Fibroblast of skin of right biceps (primary cell): ENCODE data around the gene PFKFB1.
"Not testable (repeated sequence)": the region's sequence is repeated elsewhere in the genome, so short reads cannot be mapped to it uniquely, and the experiment has no call there.

Experiments used
- DNase-seq: peaks from one replicate; pipeline ENCODE4 v3.0.0-alpha.2; 2013

The PFKFB1 gene

DNA sequence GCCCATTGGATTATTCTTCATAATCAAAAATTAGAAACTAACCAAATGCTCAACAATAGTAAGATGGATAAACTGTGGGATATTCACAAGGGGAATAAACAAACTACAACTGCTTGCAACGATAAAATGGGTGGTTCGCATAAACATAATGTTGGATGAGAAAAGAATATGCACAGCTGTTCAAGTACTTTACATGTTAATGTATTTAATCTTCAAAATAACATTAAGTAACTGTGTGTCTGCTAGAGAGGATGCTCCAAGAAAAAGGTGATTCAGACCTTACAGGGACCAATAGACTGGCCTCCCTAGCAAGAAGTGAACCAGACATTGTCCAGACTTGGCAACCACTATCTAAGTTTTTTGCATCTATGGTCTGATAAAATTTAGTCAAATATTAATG, 2.3 kb downstream of the PFKFB1 start:
- DNase-seq, result no peak

GRCh38 chrX:54983306-54983705, 10.7 kb downstream of the PFKFB1 start:
- DNase-seq, result not testable (repeated sequence)

DNA sequence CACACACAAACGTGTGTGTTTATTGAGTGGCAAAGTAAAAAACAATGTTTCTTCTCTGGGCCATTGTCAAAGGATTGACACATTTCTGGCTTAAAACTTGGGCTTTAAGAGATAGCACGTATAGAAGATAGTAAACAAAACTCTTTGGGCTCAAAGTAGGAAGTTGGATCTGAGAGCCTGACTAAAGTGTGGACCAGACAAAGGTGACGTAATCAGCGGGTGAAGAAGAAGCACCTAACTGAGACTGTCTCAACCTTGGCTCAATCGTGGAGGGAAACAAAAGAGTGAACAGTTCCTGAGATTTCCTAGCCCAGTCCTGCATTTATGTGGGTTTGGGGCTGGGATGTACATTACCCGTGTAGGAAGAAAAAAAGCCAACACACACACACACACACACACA, 13.7 kb downstream of the PFKFB1 start:
- no peak for DNase-seq

GRCh38 chrX:54979432-54979831, 14.6 kb downstream of the PFKFB1 start:
- DNase-seq, result no peak

DNA sequence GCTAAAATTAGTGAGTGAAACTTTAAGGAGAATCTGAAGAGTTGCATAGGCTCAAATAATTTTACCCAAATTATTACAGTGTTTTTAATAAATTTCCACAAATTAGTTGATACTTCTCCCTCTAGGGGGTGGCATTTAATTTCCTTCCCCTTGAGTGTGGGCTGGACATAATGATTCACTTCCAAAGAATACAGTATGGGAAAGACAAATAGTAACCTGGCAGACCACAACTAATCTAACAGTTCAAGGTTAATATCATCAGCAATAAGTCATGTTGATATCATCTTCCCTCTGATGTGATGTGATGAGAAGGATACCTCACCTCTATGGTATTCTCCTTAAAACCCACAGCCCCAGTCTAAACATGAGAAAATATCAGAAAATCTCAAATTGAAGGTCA, 15.5 kb downstream of the PFKFB1 start:
- peak; percentile 8 for DNase-seq

- no peak for DNase-seq
Measured at GRCh38 chrX:54977387-54977786, 16.6 kb downstream of the PFKFB1 start.

GRCh38 chrX:54964766-54965497, 29.1 kb downstream of the PFKFB1 start:
- no peak for DNase-seq

DNA sequence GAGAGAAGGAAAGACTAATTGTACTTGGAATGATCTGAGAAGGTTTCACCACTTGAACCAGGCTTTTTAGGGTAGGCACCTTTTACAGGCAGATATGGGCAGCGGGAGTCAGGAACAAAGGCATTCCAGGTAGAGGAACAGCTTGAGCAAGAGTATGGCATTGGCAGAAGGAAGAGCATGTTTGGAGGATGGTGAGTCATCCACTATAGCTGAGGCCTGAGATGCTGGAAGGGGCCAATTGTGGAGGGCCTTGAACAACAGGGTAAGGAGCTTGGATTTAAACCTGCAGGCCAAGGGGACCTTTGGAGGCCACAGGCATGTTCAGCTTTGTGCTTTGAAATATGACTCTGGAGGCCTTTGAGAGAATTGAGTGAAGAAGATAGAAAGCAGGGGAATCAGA, 32.2 kb downstream of the PFKFB1 start:
- DNase-seq, result no peak

DNA sequence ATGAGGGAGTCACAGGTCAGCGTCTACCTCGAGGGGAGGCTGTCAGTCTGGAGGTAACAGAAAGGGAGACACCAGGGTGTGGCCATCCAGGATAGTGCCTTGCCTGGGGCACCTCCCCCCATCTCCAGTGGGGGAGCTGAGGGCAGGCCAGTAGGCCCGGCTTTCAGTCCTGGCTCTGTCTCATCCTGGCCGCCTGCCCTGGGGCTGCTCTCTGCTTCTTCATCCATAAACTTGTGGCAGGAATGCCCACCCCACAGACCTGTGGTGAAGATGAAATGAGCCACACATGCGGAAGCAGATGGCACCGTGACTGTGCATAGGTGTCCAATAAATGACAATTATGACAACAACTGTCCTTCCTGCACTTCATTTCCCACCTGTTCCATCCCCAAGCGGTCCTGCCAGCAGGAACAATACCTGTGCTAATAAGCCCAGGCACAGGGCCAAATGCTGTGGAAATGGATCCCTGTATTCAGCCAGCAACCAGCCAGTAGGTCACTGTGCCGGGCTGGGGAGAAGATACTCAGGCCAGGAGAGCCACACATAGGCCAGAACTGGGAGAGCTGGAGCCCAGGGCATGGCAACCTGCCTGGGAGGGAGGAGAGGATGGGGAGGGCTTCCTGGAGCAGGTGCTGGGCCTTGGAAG, 43.1 kb downstream of the PFKFB1 start:
- DNase-seq, result no peak

DNA sequence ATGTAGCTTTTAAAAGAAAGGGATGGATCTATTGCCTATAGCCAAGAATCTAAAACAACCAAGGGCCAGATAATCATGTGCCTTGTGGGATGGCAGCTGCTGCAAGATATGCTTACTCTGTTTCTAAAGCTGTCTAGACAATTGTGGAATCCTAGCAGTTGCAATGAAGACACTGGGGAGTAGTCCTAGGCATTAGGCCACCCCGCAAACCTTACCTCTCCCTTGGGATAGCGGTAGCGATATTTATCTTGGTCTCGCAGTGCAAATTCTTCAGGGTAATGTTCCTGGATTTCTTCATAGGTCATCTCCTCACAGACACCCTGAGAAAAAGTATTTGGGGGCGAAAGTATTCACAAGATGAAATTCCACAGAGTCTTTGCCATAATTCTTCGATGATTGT, 48.8 kb downstream of the PFKFB1 start:
- DNase-seq, result no peak

DNA sequence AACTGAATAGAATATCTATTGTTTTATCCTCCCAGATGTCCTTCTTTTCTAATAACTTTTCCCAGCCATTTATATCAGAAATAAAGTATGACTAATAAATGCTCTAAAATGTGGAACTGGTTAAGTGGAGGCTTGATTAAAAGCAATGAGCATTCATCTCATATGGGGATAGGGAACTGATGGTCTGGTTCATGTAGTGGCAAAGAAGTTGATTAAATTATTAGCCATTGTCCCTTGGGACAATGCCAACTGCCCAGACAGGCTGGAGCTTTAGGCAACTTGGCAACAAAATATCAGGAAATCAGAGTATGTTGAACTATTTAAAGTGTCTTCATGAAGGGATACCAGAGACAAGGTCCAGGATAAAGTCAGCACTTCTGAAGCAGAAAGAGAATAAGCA, 49.2 kb downstream of the PFKFB1 start:
- no peak for DNase-seq

DNA sequence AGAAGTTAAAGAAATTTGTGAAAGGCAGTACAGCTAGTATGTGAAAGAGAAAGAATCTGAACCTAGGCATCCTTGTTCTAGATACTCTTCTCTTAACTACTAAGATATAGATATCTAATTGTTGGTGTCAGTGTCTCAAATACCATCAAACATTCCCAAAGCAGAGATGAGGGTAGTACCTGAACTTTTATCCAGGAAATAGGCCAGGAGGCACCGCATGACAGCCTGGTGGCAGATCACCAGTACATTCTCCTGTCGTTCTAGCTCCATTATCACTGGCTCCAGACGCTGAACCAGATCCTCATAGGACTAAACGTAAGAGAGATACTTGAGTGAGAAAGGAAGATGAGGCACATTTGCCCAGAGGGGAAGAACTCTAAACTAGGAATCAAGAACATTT, 56.6 kb downstream of the PFKFB1 start:
- DNase-seq, result no peak

- no peak for DNase-seq
Measured at GRCh38 chrX:54935306-54935705, 58.7 kb downstream of the PFKFB1 start.

DNA sequence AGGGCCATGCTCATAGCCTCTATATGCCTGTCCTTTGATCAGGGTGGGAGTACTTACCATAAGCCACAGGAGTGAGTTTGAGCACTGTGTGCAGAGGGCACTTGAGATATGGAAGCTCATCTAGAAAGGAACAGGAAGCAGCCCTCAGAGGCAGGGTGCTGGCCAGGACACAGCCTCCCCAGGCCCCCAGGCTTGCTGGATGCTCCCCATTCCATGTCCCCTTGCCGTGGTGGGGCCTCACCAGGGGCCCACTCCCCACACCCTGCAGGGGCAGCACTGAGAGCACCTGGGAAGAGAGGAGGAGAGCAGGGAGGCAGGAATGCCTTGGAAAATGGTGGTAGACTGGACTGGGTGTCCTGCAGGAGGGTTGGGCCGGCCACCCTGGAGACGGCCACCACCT, 59.1 kb downstream of the PFKFB1 start:
- DNase-seq, result no peak

GRCh38 chrX:54934058-54934457, 59.9 kb downstream of the PFKFB1 start:
- DNase-seq, result no peak

GRCh38 chrX:54933150-54933826, 60.7 kb downstream of the PFKFB1 start:
- no peak for DNase-seq

GRCh38 chrX:54931107-54931506, 62.9 kb downstream of the PFKFB1 start:
- DNase-seq, result no peak

DNA sequence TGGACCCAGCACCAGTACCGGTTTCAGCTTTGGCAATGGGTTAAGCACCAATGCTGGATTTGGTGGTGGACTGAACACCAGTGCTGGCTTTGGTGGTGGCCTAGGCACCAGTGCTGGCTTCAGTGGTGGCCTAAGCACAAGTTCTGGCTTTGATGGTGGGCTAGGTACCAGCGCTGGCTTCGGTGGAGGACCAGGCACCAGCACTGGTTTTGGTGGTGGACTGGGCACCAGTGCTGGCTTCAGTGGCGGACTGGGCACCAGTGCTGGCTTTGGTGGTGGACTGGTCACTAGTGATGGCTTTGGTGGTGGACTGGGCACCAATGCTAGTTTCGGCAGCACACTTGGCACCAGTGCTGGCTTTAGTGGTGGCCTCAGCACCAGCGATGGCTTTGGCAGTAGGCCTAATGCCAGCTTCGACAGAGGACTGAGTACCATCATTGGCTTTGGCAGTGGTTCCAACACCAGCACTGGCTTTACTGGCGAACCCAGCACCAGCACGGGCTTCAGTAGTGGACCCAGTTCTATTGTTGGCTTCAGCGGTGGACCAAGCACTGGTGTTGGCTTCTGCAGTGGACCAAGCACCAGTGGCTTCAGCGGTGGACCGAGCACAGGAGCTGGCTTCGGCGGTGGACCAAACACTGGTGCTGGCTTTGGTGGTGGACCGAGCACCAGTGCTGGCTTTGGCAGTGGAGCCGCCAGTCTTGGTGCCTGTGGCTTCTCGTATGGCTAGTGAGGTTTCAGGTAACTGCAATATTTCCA, 63.5 kb downstream of the PFKFB1 start:
- DNase-seq, result no peak

- DNase-seq, result no peak
Measured at GRCh38 chrX:54928876-54929275, 65.1 kb downstream of the PFKFB1 start.

DNA sequence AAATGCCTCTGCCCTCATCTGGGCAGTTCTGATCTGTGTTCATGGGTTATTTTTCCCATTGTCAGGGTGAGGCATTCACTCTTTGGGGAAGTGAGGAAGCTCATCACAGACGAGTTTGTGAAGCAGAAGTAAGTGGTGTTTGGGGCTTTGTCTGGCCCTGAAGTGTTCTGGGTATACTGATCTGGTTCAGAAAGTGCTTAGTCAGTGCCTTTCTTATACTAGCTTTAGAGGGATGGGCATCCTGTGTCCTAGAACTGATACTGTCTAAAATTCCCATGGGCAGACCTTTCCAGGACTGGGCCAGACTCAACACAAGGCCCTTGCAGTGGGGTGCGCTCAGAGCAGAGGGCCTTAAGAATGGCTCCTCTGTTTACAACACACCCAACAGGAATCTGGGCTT, 67.0 kb downstream of the PFKFB1 start:
- DNase-seq, result no peak

GRCh38 chrX:54923376-54923775, 70.6 kb downstream of the PFKFB1 start:
- no peak for DNase-seq

GRCh38 chrX:54922547-54922946, 71.4 kb downstream of the PFKFB1 start:
- DNase-seq, result no peak

DNA sequence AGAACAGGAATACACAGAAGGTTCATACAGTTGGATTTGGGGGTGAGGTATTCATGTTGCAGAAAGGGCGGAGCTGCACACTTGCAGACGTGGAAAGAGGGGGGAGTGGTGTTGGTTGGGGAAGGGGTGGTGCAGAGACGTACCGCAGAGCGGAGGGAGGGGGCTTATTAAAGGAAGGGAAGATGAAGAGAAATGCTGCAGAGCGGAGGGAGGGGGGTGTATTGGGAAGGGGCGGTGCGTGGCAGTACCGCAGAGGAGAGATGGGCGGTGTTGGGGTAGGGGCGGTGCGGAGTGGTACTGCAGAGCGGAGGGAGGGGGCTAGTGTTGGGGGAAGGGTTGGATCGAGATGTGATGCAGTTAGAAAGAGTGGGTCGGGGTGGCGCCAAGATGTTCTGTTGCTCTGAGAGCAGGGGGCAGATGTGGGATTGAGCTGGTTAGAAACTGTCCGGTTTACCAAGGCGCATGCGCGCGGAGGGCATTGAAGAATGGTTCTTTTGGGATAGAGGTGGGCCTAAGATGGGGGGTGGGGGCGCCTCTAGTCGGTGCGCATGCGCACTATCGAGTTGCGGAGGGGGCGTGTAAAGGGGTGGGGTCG, 72.5 kb downstream of the PFKFB1 start:
- DNase-seq, result peak; percentile 84
